Measurements from ENCODE around the gene SAFB. TPM values are rescaled to one million over a fixed set of nuclear protein-coding genes. Genes with fewer than 3 reads are reported as not detected.

Gene SAFB
- total and polyA plus RNA-seq, 11 donors: 22.3 to 59.6 (median 48.0) TPM

DNA sequence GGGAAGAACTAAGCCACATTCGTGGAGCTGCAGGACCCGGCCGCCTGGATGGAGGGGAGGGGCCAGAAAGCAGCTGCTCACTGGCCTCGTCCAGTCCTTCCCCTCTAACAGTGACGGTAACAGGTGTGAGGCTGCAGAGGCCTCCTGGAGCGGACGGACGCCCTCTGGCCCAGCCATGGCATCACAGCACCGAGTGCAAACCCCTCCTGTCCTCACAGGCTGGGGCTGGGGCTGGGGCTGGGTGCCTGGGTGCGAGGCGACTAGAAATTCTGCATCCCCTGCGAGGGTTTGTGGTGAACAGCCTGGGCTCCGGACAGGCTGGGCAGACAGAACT is 53.9 kb downstream of the SAFB start:
- no peaks in the 10 kb centered on the region for H3K9me3 ChIP-seq
- no peak for DNase-seq
- intact Hi-C loops (cut with DNase I): loop anchor here in 3 of 10 donors (5.0 to 10.0 kb wide), 2 partner anchors 49 to 52 kb away; partner anchors contain the start of genes SAFB (in 1 of the 3) and SAFB2 (in 1 of the 3)
- no peak for ATAC-seq
- no peak overlapping the region for H3K27ac ChIP-seq
- no peaks in the 10 kb centered on the region for H3K27me3 ChIP-seq
- H3K36me3 ChIP-seq: peaks cover 0 to 11% (median 3%) of the 10 kb centered on the region in 9 donors
- WGBS, 4 donors: 71 to 100% (median 77%) methylated on average over 4 to 13 of the region's 13 CpGs
- H3K4me1 ChIP-seq: peaks cover 0 to 36% (median 15%) of the 10 kb centered on the region in 12 donors
- H3K4me3 ChIP-seq: no peak overlapping the region
- TF ChIP-seq CTCF (IDR thresholded peaks at IDR 0.05) (no peak), POLR2A (IDR thresholded peaks at IDR 0.05) (no peak)

DNA sequence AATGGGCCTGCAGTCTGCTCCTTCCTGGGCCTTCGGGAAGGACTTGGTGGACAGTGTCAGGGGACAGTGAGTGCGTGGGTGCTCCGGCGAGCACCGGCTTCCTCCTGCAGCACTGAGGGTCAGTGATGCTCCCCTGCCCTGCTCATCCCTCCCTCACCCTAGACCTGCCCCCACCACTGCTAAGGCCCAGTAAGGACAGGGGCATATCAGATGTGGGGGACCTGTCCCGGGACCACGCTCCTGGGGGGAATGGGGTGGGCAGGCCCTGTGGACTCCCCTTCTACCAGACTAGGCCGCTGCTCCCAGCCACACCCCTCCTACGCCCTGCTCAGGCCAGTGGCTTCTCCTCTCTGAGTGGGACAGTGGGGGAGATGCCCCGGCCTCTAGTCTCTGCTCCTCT is 54.3 kb downstream of the SAFB start:
- no peak for DNase-seq
- TF ChIP-seq POLR2A (IDR thresholded peaks at IDR 0.05): no peak
- TF ChIP-seq CTCF (IDR thresholded peaks at IDR 0.05): no peak
- intact Hi-C loops (cut with DNase I): loop anchor here in 3 of 10 donors (5.0 to 10.0 kb wide), 2 partner anchors 50 to 52 kb away; partner anchors contain the start of genes SAFB (in 1 of the 3) and SAFB2 (in 1 of the 3)
- Histone ChIP-seq H3K4me3 (no peak overlapping the region), H3K27ac (no peak overlapping the region), H3K9me3 (no peaks in the 10 kb centered on the region), H3K36me3 (peaks cover 0 to 11% (median 3%) of the 10 kb centered on the region in 9 donors), H3K4me1 (peaks cover 0 to 36% (median 15%) of the 10 kb centered on the region in 12 donors), H3K27me3 (no peaks in the 10 kb centered on the region)
- no peak for ATAC-seq
- WGBS, 4 donors: 83 to 94% (median 93%) methylated on average over 7 to 10 of the region's 10 CpGs

- intact Hi-C loops (cut with DNase I): loop anchor here in 3 of 10 donors (5.0 to 10.0 kb wide), 2 partner anchors 50 to 53 kb away; partner anchors contain the start of genes SAFB (in 1 of the 3) and SAFB2 (in 1 of the 3)
- WGBS, 4 donors: 90 to 94% (median 91%) methylated on average over 7 to 9 of the region's 9 CpGs
- TF ChIP-seq POLR2A (IDR thresholded peaks at IDR 0.05) (no peak), CTCF (IDR thresholded peaks at IDR 0.05) (no peak)
These were observed 54.7 kb downstream of the SAFB start for GRCh38 chr19:5677580-5677979.

GRCh38 chr19:5678071-5678718 is 55.3 kb downstream of the SAFB start:
- H3K27ac ChIP-seq: no peak overlapping the region
- no peaks in the 10 kb centered on the region for H3K27me3 ChIP-seq
- H3K4me1 ChIP-seq: peaks cover 0 to 36% (median 15%) of the 10 kb centered on the region in 12 donors
- ATAC-seq (no peak), DNase-seq (no peak)
- H3K4me3 ChIP-seq: no peak overlapping the region
- peaks cover 0 to 11% (median 3%) of the 10 kb centered on the region in 9 donors for H3K36me3 ChIP-seq
- H3K9me3 ChIP-seq: no peaks in the 10 kb centered on the region
- intact Hi-C loops (cut with DNase I): loop anchor here in 3 of 10 donors (5.0 to 10.0 kb wide), 2 partner anchors 51 to 53 kb away; partner anchors contain the start of genes SAFB (in 1 of the 3) and SAFB2 (in 1 of the 3)
- TF ChIP-seq CTCF (IDR thresholded peaks at IDR 0.05) (no peak), POLR2A (IDR thresholded peaks at IDR 0.05) (no peak)
- 89 to 93% (median 91%) methylated on average over 10 to 22 of the region's 22 CpGs for WGBS, 4 donors

More at GRCh38 chr19:5677580-5677979, 54.7 kb downstream of the SAFB start:
- DNase-seq (no peak), ATAC-seq (no peak)
- Histone ChIP-seq H3K4me3 (no peak overlapping the region), H3K9me3 (no peaks in the 10 kb centered on the region), H3K27ac (no peak overlapping the region), H3K27me3 (no peaks in the 10 kb centered on the region), H3K36me3 (peaks cover 0 to 11% (median 3%) of the 10 kb centered on the region in 9 donors), H3K4me1 (peaks cover 0 to 36% (median 15%) of the 10 kb centered on the region in 12 donors)
